Measurements from ENCODE around the gene SLC22A7. TPM values are rescaled to one million over a fixed set of nuclear protein-coding genes. Genes with fewer than 3 reads are reported as not detected.

The SLC22A7 gene
- total and polyA plus RNA-seq, 7 experiments from 2014 or later: not detected

GRCh38 chr6:43275801-43276576 is 22.1 kb upstream of the SLC22A7 start:
- CTCF ChIA-PET: no interaction called here
- peaks cover 0 to 2% (median 0%) of the 10 kb centered on the region in 11 donors for H3K9me3 Mint-ChIP-seq
- H3K27ac Mint-ChIP-seq: peak overlapping the region; percentile 8 to 84 (median 58)
- ATAC-seq: peak; percentile 74
- peaks cover 0 to 74% (median 6%) of the 10 kb centered on the region in 5 donors for H3K27me3 Mint-ChIP-seq
- intact Hi-C loops (cut with micrococcal nuclease): loop anchor here in 1 of 2 donors (1.0 to 5.0 kb wide), 2 partner anchors 47 to 104 kb away; partner anchors contain the start of genes DNPH1 and SRF
- Histone ChIP-seq H3K4me1 (ENCODE audit: control insufficient read depth in 2 of 2, insufficient read depth in 2 of 2, low read length in 2 of 2) (peaks cover 0 to 6% of the 10 kb centered on the region in 2 donors), H3K36me3 (ENCODE audit: control insufficient read depth in 2 of 3, insufficient read depth in 3 of 3, low read length in 3 of 3) (no peaks in the 10 kb centered on the region), H3K27me3 (ENCODE audit: control insufficient read depth in 2 of 2, insufficient read depth in 2 of 2, low read length in 2 of 2) (no peaks in the 10 kb centered on the region), H3K4me3 (ENCODE audit: low read length) (peak overlapping the region; percentile 40), H3K9me3 (ENCODE audit: control insufficient read depth in 2 of 3, low read length in 3 of 3) (no peaks in the 10 kb centered on the region), H3K27ac (ENCODE audit: low read depth, low read length) (peak overlapping the region; percentile 8)
- peaks cover 5 to 20% (median 5%) of the 10 kb centered on the region in 7 donors for H3K4me1 Mint-ChIP-seq
- H3K36me3 Mint-ChIP-seq: peaks cover 0 to 4% (median 0%) of the 10 kb centered on the region in 5 donors
- POLR2A ChIA-PET: interaction anchor here (1.4 kb wide), 1 partner anchor 52 kb away, joined by 4 read pairs; no protein-coding TSS in a partner anchor
- peak overlapping the region; percentile 82 to 95 (median 85) for H3K4me3 Mint-ChIP-seq
- DNase-seq: peak in 7 of 9 donors; percentile 51 to 67 (median 64)

GRCh38 chr6:43276577-43277305 is 21.3 kb upstream of the SLC22A7 start:
- CTCF ChIA-PET: no interaction called here
- POLR2A ChIA-PET: no interaction called here
- intact Hi-C loops (cut with micrococcal nuclease): loop anchor here in 1 of 2 donors (1.0 to 5.0 kb wide), 2 partner anchors 47 to 104 kb away; partner anchors contain the start of genes DNPH1 and SRF

GRCh38 chr6:43277306-43277642 is 20.8 kb upstream of the SLC22A7 start:
- H3K27ac Mint-ChIP-seq: peak overlapping the region in 1 of 9 donors; percentile 32

More at GRCh38 chr6:43276577-43277305, 21.3 kb upstream of the SLC22A7 start:
- Mint-ChIP-seq H3K4me3 (peak overlapping the region; percentile 23 to 95 (median 85)), H3K27ac (peak overlapping the region in 2 of 9 donors; percentile 28 to 79), H3K36me3 (peaks cover 0 to 4% (median 0%) of the 10 kb centered on the region in 5 donors), H3K9me3 (peaks cover 0 to 2% (median 0%) of the 10 kb centered on the region in 11 donors), H3K27me3 (peaks cover 5 to 76% (median 13%) of the 10 kb centered on the region in 5 donors), H3K4me1 (peaks cover 5 to 20% (median 5%) of the 10 kb centered on the region in 7 donors)
- H3K4me3 ChIP-seq (ENCODE audit: low read length): peak overlapping the region; percentile 40
- H3K36me3 ChIP-seq (ENCODE audit: control insufficient read depth in 2 of 3, insufficient read depth in 3 of 3, low read length in 3 of 3): no peaks in the 10 kb centered on the region
- ATAC-seq: no peak
- peaks cover 0 to 6% of the 10 kb centered on the region in 2 donors for H3K4me1 ChIP-seq (ENCODE audit: control insufficient read depth in 2 of 2, insufficient read depth in 2 of 2, low read length in 2 of 2)
- H3K9me3 ChIP-seq (ENCODE audit: control insufficient read depth in 2 of 3, low read length in 3 of 3): no peaks in the 10 kb centered on the region
- no peak for DNase-seq
- no peak overlapping the region for H3K27ac ChIP-seq (ENCODE audit: low read depth, low read length)
- H3K27me3 ChIP-seq (ENCODE audit: control insufficient read depth in 2 of 2, insufficient read depth in 2 of 2, low read length in 2 of 2): no peaks in the 10 kb centered on the region

GRCh38 chr6:43277643-43278523 is 20.2 kb upstream of the SLC22A7 start:
- H3K36me3 ChIP-seq (ENCODE audit: control insufficient read depth in 2 of 3, insufficient read depth in 3 of 3, low read length in 3 of 3): no peaks in the 10 kb centered on the region
- peaks cover 0 to 6% of the 10 kb centered on the region in 2 donors for H3K4me1 ChIP-seq (ENCODE audit: control insufficient read depth in 2 of 2, insufficient read depth in 2 of 2, low read length in 2 of 2)
- no peak overlapping the region for H3K27ac ChIP-seq (ENCODE audit: low read depth, low read length)
- ATAC-seq (no peak), DNase-seq (no peak)
- no peak overlapping the region for H3K4me3 ChIP-seq (ENCODE audit: low read length)
- Mint-ChIP-seq H3K36me3 (peaks cover 0 to 4% (median 0%) of the 10 kb centered on the region in 5 donors), H3K4me1 (peaks cover 5 to 22% (median 5%) of the 10 kb centered on the region in 7 donors), H3K4me3 (peak overlapping the region in 1 of 10 donors; percentile 73), H3K27me3 (peaks cover 11 to 76% (median 18%) of the 10 kb centered on the region in 5 donors), H3K27ac (peak overlapping the region in 1 of 9 donors; percentile 32), H3K9me3 (peaks cover 0 to 2% (median 0%) of the 10 kb centered on the region in 11 donors)
- intact Hi-C loops (cut with micrococcal nuclease): loop anchor here in 1 of 2 donors (5.0 kb wide), 1 partner anchor 106 kb away; the partner anchor contains the start of gene SRF
- CTCF ChIA-PET: no interaction called here
- no peaks in the 10 kb centered on the region for H3K27me3 ChIP-seq (ENCODE audit: control insufficient read depth in 2 of 2, insufficient read depth in 2 of 2, low read length in 2 of 2)
- POLR2A ChIA-PET: no interaction called here
- no peaks in the 10 kb centered on the region for H3K9me3 ChIP-seq (ENCODE audit: control insufficient read depth in 2 of 3, low read length in 3 of 3)

More at GRCh38 chr6:43277306-43277642, 20.8 kb upstream of the SLC22A7 start:
- no peak overlapping the region for H3K27ac ChIP-seq (ENCODE audit: low read depth, low read length)
- DNase-seq: no peak
- H3K4me1 ChIP-seq (ENCODE audit: control insufficient read depth in 2 of 2, insufficient read depth in 2 of 2, low read length in 2 of 2): peaks cover 0 to 6% of the 10 kb centered on the region in 2 donors
- intact Hi-C loops (cut with micrococcal nuclease): loop anchor here in 1 of 2 donors (5.0 kb wide), 1 partner anchor 105 kb away; the partner anchor contains the start of gene SRF
- no peak overlapping the region for H3K4me3 ChIP-seq (ENCODE audit: low read length)
- no peaks in the 10 kb centered on the region for H3K27me3 ChIP-seq (ENCODE audit: control insufficient read depth in 2 of 2, insufficient read depth in 2 of 2, low read length in 2 of 2)
- CTCF ChIA-PET: no interaction called here
- peaks cover 0 to 4% (median 0%) of the 10 kb centered on the region in 5 donors for H3K36me3 Mint-ChIP-seq
- H3K36me3 ChIP-seq (ENCODE audit: control insufficient read depth in 2 of 3, insufficient read depth in 3 of 3, low read length in 3 of 3): no peaks in the 10 kb centered on the region
- H3K4me3 Mint-ChIP-seq: peak overlapping the region in 8 of 10 donors; percentile 59 to 95 (median 85)
- H3K4me1 Mint-ChIP-seq: peaks cover 5 to 22% (median 5%) of the 10 kb centered on the region in 7 donors
- no peak for ATAC-seq
- H3K27me3 Mint-ChIP-seq: peaks cover 6 to 76% (median 15%) of the 10 kb centered on the region in 5 donors
- POLR2A ChIA-PET: no interaction called here
- H3K9me3 Mint-ChIP-seq: peaks cover 0 to 2% (median 0%) of the 10 kb centered on the region in 11 donors
- H3K9me3 ChIP-seq (ENCODE audit: control insufficient read depth in 2 of 3, low read length in 3 of 3): no peaks in the 10 kb centered on the region

GRCh38 chr6:43278524-43279078 is 19.5 kb upstream of the SLC22A7 start:
- H3K27me3 ChIP-seq (ENCODE audit: control insufficient read depth in 2 of 2, insufficient read depth in 2 of 2, low read length in 2 of 2): no peaks in the 10 kb centered on the region
- H3K27ac ChIP-seq (ENCODE audit: low read depth, low read length): no peak overlapping the region
- peaks cover 11 to 69% (median 18%) of the 10 kb centered on the region in 5 donors for H3K27me3 Mint-ChIP-seq
- no peak overlapping the region for H3K4me3 ChIP-seq (ENCODE audit: low read length)
- ChIA-PET CTCF (no interaction called here), POLR2A (interaction anchor here (0.6 kb wide), 1 partner anchor 92 kb away, joined by 3 read pairs; no protein-coding TSS in a partner anchor)
- H3K4me1 Mint-ChIP-seq: peaks cover 5 to 19% (median 5%) of the 10 kb centered on the region in 7 donors
- H3K9me3 ChIP-seq (ENCODE audit: control insufficient read depth in 2 of 3, low read length in 3 of 3): no peaks in the 10 kb centered on the region
- intact Hi-C loops (cut with micrococcal nuclease): loop anchor here in 1 of 2 donors (5.0 kb wide), 1 partner anchor 106 kb away; the partner anchor contains the start of gene SRF
- H3K4me1 ChIP-seq (ENCODE audit: control insufficient read depth in 2 of 2, insufficient read depth in 2 of 2, low read length in 2 of 2): peaks cover 0 to 6% of the 10 kb centered on the region in 2 donors
- peaks cover 0 to 2% (median 0%) of the 10 kb centered on the region in 11 donors for H3K9me3 Mint-ChIP-seq
- ATAC-seq (no peak), DNase-seq (no peak)
- peaks cover 0 to 4% (median 0%) of the 10 kb centered on the region in 5 donors for H3K36me3 Mint-ChIP-seq
- H3K27ac Mint-ChIP-seq: no peak overlapping the region
- no peak overlapping the region for H3K4me3 Mint-ChIP-seq
- no peaks in the 10 kb centered on the region for H3K36me3 ChIP-seq (ENCODE audit: control insufficient read depth in 2 of 3, insufficient read depth in 3 of 3, low read length in 3 of 3)
